ENCODE data around the gene ZNF80.

ZNF80 gene

GRCh38 chr3:114219741-114220140 is 17.6 kb downstream of the ZNF80 start:
- DNase-seq (ENCODE audit: low read depth, low spot score), result no peak

- DNase-seq (ENCODE audit: low read depth, low spot score), result no peak
Observed at GRCh38 chr3:114218578-114219185, 18.7 kb downstream of the ZNF80 start.

GRCh38 chr3:114218006-114218405 is 19.4 kb downstream of the ZNF80 start:
- DNase-seq (ENCODE audit: low read depth, low spot score), result no peak

GRCh38 chr3:114217266-114217665 is 20.1 kb downstream of the ZNF80 start:
- DNase-seq (ENCODE audit: low read depth, low spot score), result no peak

- no peak for DNase-seq (ENCODE audit: low read depth, low spot score)
Observed at GRCh38 chr3:114216186-114216970, 21.0 kb downstream of the ZNF80 start.

- DNase-seq (ENCODE audit: low read depth, low spot score), result peak; percentile 14
Observed at GRCh38 chr3:114214542-114215341, 22.6 kb downstream of the ZNF80 start.

- peak; percentile 36 for DNase-seq (ENCODE audit: low read depth, low spot score)
Observed at GRCh38 chr3:114213627-114214541, 23.5 kb downstream of the ZNF80 start.

- DNase-seq (ENCODE audit: low read depth, low spot score), result no peak
Observed at GRCh38 chr3:114213292-114213626, 24.1 kb downstream of the ZNF80 start.

- DNase-seq (ENCODE audit: low read depth, low spot score), result no peak
Observed at GRCh38 chr3:114212646-114213045, 24.7 kb downstream of the ZNF80 start.

- no peak for DNase-seq (ENCODE audit: low read depth, low spot score)
Observed at GRCh38 chr3:114207768-114208167, 29.6 kb downstream of the ZNF80 start.

GRCh38 chr3:114206342-114206741 is 31.0 kb downstream of the ZNF80 start:
- DNase-seq (ENCODE audit: low read depth, low spot score), result no peak

- DNase-seq (ENCODE audit: low read depth, low spot score), result no peak
Observed at GRCh38 chr3:114205541-114205940, 31.8 kb downstream of the ZNF80 start.

- no peak for DNase-seq (ENCODE audit: low read depth, low spot score)
Observed at GRCh38 chr3:114194750-114195149, 42.6 kb downstream of the ZNF80 start.

- no peak for DNase-seq (ENCODE audit: low read depth, low spot score)
Observed at GRCh38 chr3:114192136-114192535, 45.2 kb downstream of the ZNF80 start.

- no peak for DNase-seq (ENCODE audit: low read depth, low spot score)
Observed at GRCh38 chr3:114186501-114186900, 50.9 kb downstream of the ZNF80 start.
